ENCODE results near the gene SLC9C1. TPM values are rescaled to one million over a fixed set of nuclear protein-coding genes. Genes with fewer than 3 reads are reported as not detected.

Gene SLC9C1
- polyA plus RNA-seq, 1 experiment = not detected

Small RNAs within 50 kb of the gene (small RNA-seq; reads per million reads assigned to genes)
- gene MIR567 (ENCODE audit: insufficient read length, low read depth) = not detected

Other genes starting within 250 kb of the SLC9C1 start
- gene C3orf52, start 207.8 kb downstream of the SLC9C1 start, polyA plus RNA-seq (2011; rRNA removed) = 5.8 and 7.0 TPM in 2 replicates
- gene GCSAM, start 161.0 kb downstream of the SLC9C1 start, polyA plus RNA-seq (2011; rRNA removed) = not detected in 2 replicates
- 3.0 and 3.4 TPM in 2 replicates for gene CD200, start 38.9 kb upstream of the SLC9C1 start, polyA plus RNA-seq (2011; rRNA removed)
- not detected in 2 replicates for gene BTLA, start 205.3 kb upstream of the SLC9C1 start, polyA plus RNA-seq (2011; rRNA removed)

Data from AG04450 (cell line).